A549 (cell line): ENCODE data around the gene CCN5. TPM values are rescaled to one million over a fixed set of nuclear protein-coding genes. Genes with fewer than 3 reads are reported as not detected.
A peak's percentile ranks its signal among the peaks of the same experiment; 100 is the strongest.

ENCODE experiments used
- ATAC-seq, 2 experiments: fragments of 200-7000 bp in 1 of 2; fragments of >200 bp in 1 of 2; cut with Nextera tagmentation in 1 of 2; cut with Tn5 transposase in 1 of 2; 3 replicates each; pipeline versions ENCODE4 v1.8.0 to v1.9.1; 2018 to 2020; ENCODE audit warnings: mild to moderate bottlenecking in 1 of 2, moderate library complexity in 1 of 2
- CTCF ChIA-PET: fragments of 300-600 bp; sonication (Branson Sonifier 250); formaldehyde crosslinking; extraction: SDS; loops from one replicate; lab custom pipeline; 2021; ENCODE audit warnings: antibody characterized with exemption, inconsistent platforms; lab: Yijun Ruan, JAX
- POLR2A ChIA-PET: fragments of 350-600 bp; formaldehyde crosslinking; extraction: SDS; loops from one replicate; lab custom pipeline; 2021; ENCODE audit warnings: antibody characterized with exemption, inconsistent platforms; lab: Yijun Ruan, JAX
- DNase-seq, 2 experiments: peaks; one replicate each; pipeline versions ENCODE4 v3.0.0 to v3.0.0-alpha.2; 2011 to 2016; ENCODE audit warnings: low read depth in 1 of 2, low spot score in 1 of 2
- FAIRE-seq: peaks from 2 replicates; lab custom pipeline; 2011; peaks lifted over from hg19 to GRCh38; lab: Jason Lieb, UNC
- H3K27ac ChIP-seq, 2 experiments: fragments of >200 bp; sonication (Bioruptor Twin); formaldehyde crosslinking; 3 replicates each; pipeline ENCODE4 v1.5.1; 2016 to 2017
- H3K4me1 ChIP-seq: fragments of >200 bp; sonication (Bioruptor Twin); formaldehyde crosslinking; 3 replicates; pipeline ENCODE4 v1.6.1; 2016
- H3K4me2 ChIP-seq: fragments of >200 bp; sonication (Bioruptor Twin); formaldehyde crosslinking; 3 replicates; pipeline ENCODE4 v1.6.1; 2016
- H3K4me3 ChIP-seq: fragments of >200 bp; sonication (Bioruptor Twin); formaldehyde crosslinking; 3 replicates; pipeline ENCODE4 v1.5.1; 2016
- H3K9me3 ChIP-seq: fragments of >200 bp; sonication (Bioruptor Twin); formaldehyde crosslinking; 3 replicates; pipeline ENCODE4 v1.6.1; 2016
- ATOH8 ChIP-seq: fragments of 250-450 bp; sonication (Bioruptor Pico); IDR thresholded peaks from 2 replicates; pipeline ENCODE4 v1.5.0; 2020; ENCODE audit warnings: low read depth, mild to moderate bottlenecking, moderate library complexity
- BHLHE40 ChIP-seq: IDR thresholded peaks from 2 replicates; pipeline ENCODE4 v1.6.1; 2012; ENCODE audit warnings: low read depth, low read length, inconsistent platforms
- CBX2 ChIP-seq: fragments of 200-600 bp; sonication (generic); IDR thresholded peaks from 2 replicates; pipeline ENCODE4 v1.6.1; 2016; ENCODE audit warnings: low read depth, mild to moderate bottlenecking, borderline replicate concordance
- CHD2 ChIP-seq: fragments of 150-350 bp; IDR thresholded peaks from 2 replicates; pipeline ENCODE4 v1.6.1; 2014; ENCODE audit warnings: low read length; ENCODE audit not compliant: partially characterized antibody
- CTCF ChIP-seq: fragments of >200 bp; sonication (Bioruptor Twin); formaldehyde crosslinking; IDR thresholded peaks from 3 replicates; pipeline ENCODE4 v1.5.1; 2016
- E2F6 ChIP-seq: IDR thresholded peaks from 2 replicates; pipeline ENCODE4 v1.6.1; 2012; ENCODE audit warnings: low read depth, borderline replicate concordance
- EHF ChIP-seq: fragments of 250-450 bp; sonication (Bioruptor Pico); IDR thresholded peaks from 2 replicates; pipeline ENCODE4 v1.5.0; 2020; ENCODE audit warnings: mild to moderate bottlenecking
- ESRRA ChIP-seq: fragments of 150-350 bp; IDR thresholded peaks from 2 replicates; pipeline ENCODE4 v1.6.1; 2014; ENCODE audit warnings: mild to moderate bottlenecking, low read length, borderline replicate concordance
- FOSL2 ChIP-seq, 2 experiments: fragments of 450-650 bp in 1 of 2; fragments of >200 bp in 1 of 2; sonication (Bioruptor Twin) in 1 of 2; formaldehyde crosslinking; IDR thresholded peaks; 2 replicates each; pipeline versions ENCODE4 v1.5.0 to v1.6.1; 2016 to 2020; ENCODE audit warnings: mild to moderate bottlenecking in 1 of 2, moderate library complexity in 1 of 2
- FOXS1 ChIP-seq: fragments of 250-450 bp; sonication (Bioruptor Pico); IDR thresholded peaks from 2 replicates; pipeline ENCODE4 v1.5.0; 2020; ENCODE audit warnings: mild to moderate bottlenecking, moderate library complexity
- GATA3 ChIP-seq: IDR thresholded peaks from 2 replicates; pipeline ENCODE4 v1.6.1; 2012; ENCODE audit warnings: borderline replicate concordance
- HES2 ChIP-seq: fragments of >200 bp; sonication (Bioruptor Twin); formaldehyde crosslinking; IDR thresholded peaks from 2 replicates; pipeline ENCODE4 v1.6.1; 2016
- HEYL ChIP-seq: fragments of 250-450 bp; sonication (Bioruptor Pico); IDR thresholded peaks from 2 replicates; pipeline ENCODE4 v1.8.0; 2021; ENCODE audit warnings: mild to moderate bottlenecking, moderate library complexity
- HOXA7 ChIP-seq: fragments of 250-450 bp; sonication (Bioruptor Pico); IDR thresholded peaks from 2 replicates; pipeline ENCODE4 v1.5.0; 2020; ENCODE audit warnings: mild to moderate bottlenecking, moderate library complexity
- JUNB ChIP-seq: fragments of >200 bp; sonication (Bioruptor Twin); formaldehyde crosslinking; IDR thresholded peaks from 2 replicates; pipeline ENCODE4 v1.6.1; 2016
- MAFK ChIP-seq: fragments of 450-650 bp; IDR thresholded peaks from 2 replicates; pipeline ENCODE4 v1.6.1; 2014; ENCODE audit not compliant: partially characterized antibody
- MAX ChIP-seq: IDR thresholded peaks from 2 replicates; pipeline ENCODE4 v1.6.1; 2012
- MAZ ChIP-seq: fragments of 150-350 bp; IDR thresholded peaks from 2 replicates; pipeline ENCODE4 v1.6.1; 2014; ENCODE audit warnings: antibody characterized with exemption, low read depth, low read length, borderline replicate concordance
- NFE2L2 ChIP-seq: fragments of 150-350 bp; conservative IDR thresholded peaks from 2 replicates; pipeline ENCODE4 v1.6.1; 2014; ENCODE audit warnings: low read length
- NPAS2 ChIP-seq: fragments of 250-450 bp; sonication (Bioruptor Pico); IDR thresholded peaks from 2 replicates; pipeline ENCODE4 v1.8.0; 2022; ENCODE audit warnings: mild to moderate bottlenecking, moderate library complexity, borderline replicate concordance
- NR3C1 ChIP-seq: fragments of >200 bp; sonication (Bioruptor Twin); formaldehyde crosslinking; IDR thresholded peaks from 3 replicates; pipeline ENCODE4 v1.6.1; 2017
- RAD21 ChIP-seq, 2 experiments: fragments of >200 bp in 1 of 2; sonication (Bioruptor Twin) in 1 of 2; formaldehyde crosslinking in 1 of 2; IDR thresholded peaks in 1 of 2; conservative IDR thresholded peaks in 1 of 2; 2 replicates in 1 of 2; 3 replicates in 1 of 2; pipeline ENCODE4 v1.6.1; 2012 to 2018; ENCODE audit warnings: inconsistent platforms in 1 of 2
- REST ChIP-seq: fragments of 200-600 bp; sonication (generic); IDR thresholded peaks from 2 replicates; pipeline ENCODE4 v1.6.1; 2016; ENCODE audit warnings: antibody characterized with exemption, mild to moderate bottlenecking, moderate library complexity
- RFX5 ChIP-seq: fragments of 450-650 bp; IDR thresholded peaks from 2 replicates; pipeline ENCODE4 v1.7.1; 2014; ENCODE audit warnings: antibody characterized with exemption, mild to moderate bottlenecking, moderate library complexity
- SREBF2 ChIP-seq: fragments of 450-650 bp; IDR thresholded peaks from 2 replicates; pipeline ENCODE4 v1.6.1; 2014; ENCODE audit warnings: mild to moderate bottlenecking, moderate library complexity
- ZC3H11A ChIP-seq: fragments of 450-650 bp; IDR thresholded peaks from 2 replicates; pipeline ENCODE4 v1.6.1; 2014; ENCODE audit warnings: antibody characterized with exemption, mild to moderate bottlenecking
- ZFP36 ChIP-seq: fragments of 450-650 bp; IDR thresholded peaks from 2 replicates; pipeline ENCODE4 v1.6.1; 2014; ENCODE audit warnings: borderline replicate concordance; ENCODE audit not compliant: partially characterized antibody
- ZNF302 ChIP-seq: fragments of 250-450 bp; sonication (Bioruptor Pico); IDR thresholded peaks from 2 replicates; pipeline ENCODE4 v1.9.0; 2021; ENCODE audit warnings: inconsistent platforms, mild to moderate bottlenecking, moderate library complexity
- WGBS: methylation state at CpG from one replicate; pipeline ENCODE4 v1.1.6; 2017; ENCODE audit errors: missing lambda C conversion rate; 5-methylcytosine and 5-hydroxymethylcytosine counted together
- polyA plus RNA-seq, 4 experiments: library from polyadenylated mRNA; depleted of rRNA in 3 of 4; stranded (reverse); fragments of >200 nt; fragmentation: RNase III in 1 of 4; extraction: RNeasy Plus Mini Kit Qiagen cat#74134 plus additional on column Dnase treatment in 1 of 4; gene quantifications; 2 replicates in 3 of 4; 3 replicates in 1 of 4; pipeline ENCODE4 v1.2.3, GENCODE V29; 2011 to 2017

Gene CCN5
- polyA plus RNA-seq, 2 of the 4 experiments (the other 2 are of a cell fraction): 9.9 to 11.1 TPM

- TF ChIP-seq FOSL2 (IDR thresholded peaks at IDR 0.05) (peak; percentile 93), FOSL2 (CRISPR knock-in tag; IDR thresholded peaks at IDR 0.05) (peak; percentile 95), NR3C1 (no peak), MAX (peak; percentile 92), ZNF302 (CRISPR knock-in tag) (no peak), E2F6 (no peak), RAD21 (conservative IDR thresholded peaks at IDR 0.05 in 1 of 2, IDR thresholded peaks at IDR 0.05 in 1 of 2) (peak in 1 of 2 experiments; percentile 37; a peak in 4 of 5 replicates), BHLHE40 (no peak)
Observed at GRCh38 chr20:44728801-44729443, 13.8 kb downstream of the CCN5 start (continued).

GRCh38 chr20:44730441-44730840 lies 15.3 kb downstream of the CCN5 start:
- ATAC-seq (peak in 1 of 2 experiments; percentile 26; a peak in 3 of 6 replicates), DNase-seq (peak in 1 of 2 experiments; percentile 92), FAIRE-seq (peak; percentile 76)
- no peaks in the 10 kb centered on the region for H3K9me3 ChIP-seq
- CTCF ChIA-PET: interaction anchor here (1.3 to 21.9 kb wide), 8 partner anchors 11 to 120 kb away, joined by 3 to 525 read pairs (median 18); partner anchors contain the start of gene CCN5
- peaks cover 84% of the 10 kb centered on the region for H3K4me1 ChIP-seq
- H3K4me3 ChIP-seq: no peak overlapping the region
- POLR2A ChIA-PET: interaction anchor here (2.2 to 2.8 kb wide), 2 partner anchors 9 to 45 kb away, joined by 6 to 20 read pairs; no protein-coding TSS in a partner anchor
- peak overlapping the region; percentile 80 for H3K4me2 ChIP-seq
- WGBS: 2% methylated on average over 2 of the region's 2 CpGs
- peak overlapping the region; percentile 96 to 98 for H3K27ac ChIP-seq
- no peak for TF ChIP-seq MAFK
- no peak for TF ChIP-seq FOXS1 (CRISPR knock-in tag)
- TF ChIP-seq CTCF: no peak
- TF ChIP-seq NPAS2: no peak
- no peak for TF ChIP-seq NR3C1
- no peak for TF ChIP-seq HEYL (CRISPR knock-in tag)
- TF ChIP-seq EHF (CRISPR knock-in tag): no peak
- TF ChIP-seq RAD21 (conservative IDR thresholded peaks at IDR 0.05 in 1 of 2, IDR thresholded peaks at IDR 0.05 in 1 of 2): 0 out of 5 replicates have a peak, but pooled peaks of 1 of the 2 experiments have one; percentile 18
- no peak for TF ChIP-seq ATOH8 (CRISPR knock-in tag)
- no peak for TF ChIP-seq MAZ
- no peak for TF ChIP-seq RFX5
- TF ChIP-seq ZFP36: no peak
- TF ChIP-seq SREBF2: no peak
- TF ChIP-seq ZC3H11A: peak; percentile 41
- no peak for TF ChIP-seq HOXA7 (CRISPR knock-in tag)
- no peak for TF ChIP-seq ESRRA
- no peak for TF ChIP-seq E2F6
- no peak for TF ChIP-seq NFE2L2
- TF ChIP-seq MAX: peak; percentile 77
- peak; percentile 90 for TF ChIP-seq JUNB
- TF ChIP-seq FOSL2 (IDR thresholded peaks at IDR 0.05): peak; percentile 75
- peak; percentile 89 for TF ChIP-seq FOSL2 (CRISPR knock-in tag; IDR thresholded peaks at IDR 0.05)
- no peak for TF ChIP-seq HES2
- TF ChIP-seq REST: no peak
- TF ChIP-seq CHD2: no peak
- TF ChIP-seq GATA3: peak; percentile 95
- no peak for TF ChIP-seq ZNF302 (CRISPR knock-in tag)
- no peak for TF ChIP-seq CBX2
